Measurements from ENCODE around the gene TADA2B. TPM values are rescaled to one million over a fixed set of nuclear protein-coding genes. Genes with fewer than 3 reads are reported as not detected.

Gene TADA2B
- total and polyA plus RNA-seq, 8 donors: 9.6 to 26.2 (median 17.9) TPM

GRCh38 chr4:7021355-7021754 lies 21.8 kb upstream of the TADA2B start:
- ATAC-seq (no peak), DNase-seq (no peak), FAIRE-seq (no peak)
- H3K4me3 ChIP-seq: no peak overlapping the region
- WGBS, 2 donors: 74 to 76% methylated on average over 5 of the region's 5 CpGs
- H3K9me3 ChIP-seq: no peaks in the 10 kb centered on the region
- no peak overlapping the region for H3K27ac ChIP-seq
- intact Hi-C loops (cut with DNase I): no loop called here
- H3K4me1 ChIP-seq: no peaks in the 10 kb centered on the region
- H3K27me3 ChIP-seq: no peaks in the 10 kb centered on the region
- TF ChIP-seq, protein P1, sequence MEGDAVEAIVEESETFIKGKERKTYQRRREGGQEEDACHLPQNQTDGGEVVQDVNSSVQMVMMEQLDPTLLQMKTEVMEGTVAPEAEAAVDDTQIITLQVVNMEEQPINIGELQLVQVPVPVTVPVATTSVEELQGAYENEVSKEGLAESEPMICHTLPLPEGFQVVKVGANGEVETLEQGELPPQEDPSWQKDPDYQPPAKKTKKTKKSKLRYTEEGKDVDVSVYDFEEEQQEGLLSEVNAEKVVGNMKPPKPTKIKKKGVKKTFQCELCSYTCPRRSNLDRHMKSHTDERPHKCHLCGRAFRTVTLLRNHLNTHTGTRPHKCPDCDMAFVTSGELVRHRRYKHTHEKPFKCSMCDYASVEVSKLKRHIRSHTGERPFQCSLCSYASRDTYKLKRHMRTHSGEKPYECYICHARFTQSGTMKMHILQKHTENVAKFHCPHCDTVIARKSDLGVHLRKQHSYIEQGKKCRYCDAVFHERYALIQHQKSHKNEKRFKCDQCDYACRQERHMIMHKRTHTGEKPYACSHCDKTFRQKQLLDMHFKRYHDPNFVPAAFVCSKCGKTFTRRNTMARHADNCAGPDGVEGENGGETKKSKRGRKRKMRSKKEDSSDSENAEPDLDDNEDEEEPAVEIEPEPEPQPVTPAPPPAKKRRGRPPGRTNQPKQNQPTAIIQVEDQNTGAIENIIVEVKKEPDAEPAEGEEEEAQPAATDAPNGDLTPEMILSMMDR (IDR thresholded peaks at IDR 0.05): no peak
- H3K36me3 ChIP-seq: peaks cover 0 to 19% (median 0%) of the 10 kb centered on the region in 3 donors

DNA sequence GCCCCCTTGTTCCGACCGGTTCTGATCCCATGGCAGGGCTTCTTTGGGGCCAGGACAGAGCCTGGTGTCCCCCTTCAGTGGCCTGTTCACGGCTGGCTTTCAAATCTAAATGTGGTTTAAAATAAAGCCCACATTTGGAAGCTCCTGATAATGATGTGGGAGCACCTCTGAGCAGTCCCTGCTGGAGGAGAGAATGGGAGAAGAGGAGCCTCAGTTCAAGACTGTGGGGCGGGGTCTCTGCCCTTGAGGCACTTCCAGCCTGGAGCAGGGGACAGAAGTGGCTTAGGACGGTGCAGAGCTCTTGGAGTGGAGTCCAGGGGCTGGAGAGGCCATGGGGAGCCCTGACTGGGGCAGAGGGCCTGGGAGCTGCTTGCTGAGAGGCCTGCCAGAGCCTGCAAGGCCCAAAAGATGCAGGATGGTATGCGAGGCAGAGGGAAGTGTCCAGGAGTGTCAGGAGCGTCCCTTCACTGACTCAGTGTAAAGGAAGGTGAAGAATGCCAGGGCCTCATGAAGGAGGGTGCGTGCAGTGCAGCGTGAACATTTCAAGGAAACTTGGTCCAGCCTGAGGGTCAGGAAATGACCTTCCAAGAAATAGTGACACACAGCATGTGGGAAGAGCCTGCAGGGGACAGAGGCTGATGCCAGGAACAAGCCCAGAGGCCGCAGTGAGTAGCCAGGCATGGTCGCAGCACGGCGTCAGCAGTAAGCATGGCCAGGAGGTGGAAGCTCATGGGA lies 21.1 kb upstream of the TADA2B start:
- H3K4me3 ChIP-seq: no peak overlapping the region
- ATAC-seq: peak in 1 of 4 donors; percentile 14
- WGBS, 2 donors: 85 to 91% methylated on average over 13 of the region's 13 CpGs
- intact Hi-C loops (cut with DNase I): no loop called here
- no peak for FAIRE-seq
- H3K4me1 ChIP-seq: no peaks in the 10 kb centered on the region
- H3K27me3 ChIP-seq: no peaks in the 10 kb centered on the region
- DNase-seq: no peak
- TF ChIP-seq, protein P1 (IDR thresholded peaks at IDR 0.05): no peak
- peaks cover 0 to 14% (median 0%) of the 10 kb centered on the region in 3 donors for H3K36me3 ChIP-seq
- H3K9me3 ChIP-seq: no peaks in the 10 kb centered on the region
- H3K27ac ChIP-seq: no peak overlapping the region

DNA sequence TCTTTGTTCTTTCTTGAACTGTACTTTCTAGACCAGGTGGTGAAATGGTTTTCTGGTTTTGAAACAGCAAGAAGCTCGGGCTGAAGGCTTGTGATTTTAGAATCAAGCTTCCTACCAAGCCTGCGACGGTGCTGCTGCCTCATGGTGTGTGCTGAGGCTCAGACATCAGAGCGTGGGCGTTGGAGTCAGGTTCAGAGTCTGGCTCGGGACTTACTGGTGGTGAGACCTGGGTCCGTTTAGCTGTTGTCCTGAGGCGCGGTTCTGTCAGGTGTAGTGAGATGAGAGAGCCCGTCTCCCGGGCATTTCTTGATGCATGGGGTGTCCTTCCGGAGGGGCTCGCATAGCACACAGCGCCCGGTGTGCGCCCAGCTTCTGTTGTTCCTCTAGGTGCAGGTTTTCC lies 19.7 kb upstream of the TADA2B start:
- ATAC-seq (no peak), DNase-seq (no peak), FAIRE-seq (no peak)
- Histone ChIP-seq H3K27me3 (no peaks in the 10 kb centered on the region), H3K4me1 (no peaks in the 10 kb centered on the region), H3K9me3 (no peaks in the 10 kb centered on the region), H3K36me3 (peaks cover 0 to 14% (median 0%) of the 10 kb centered on the region in 3 donors), H3K4me3 (no peak overlapping the region), H3K27ac (no peak overlapping the region)
- intact Hi-C loops (cut with DNase I): no loop called here
- TF ChIP-seq, protein P1 (IDR thresholded peaks at IDR 0.05): no peak
- WGBS, 2 donors: 87 to 95% methylated on average over 16 of the region's 16 CpGs

DNA sequence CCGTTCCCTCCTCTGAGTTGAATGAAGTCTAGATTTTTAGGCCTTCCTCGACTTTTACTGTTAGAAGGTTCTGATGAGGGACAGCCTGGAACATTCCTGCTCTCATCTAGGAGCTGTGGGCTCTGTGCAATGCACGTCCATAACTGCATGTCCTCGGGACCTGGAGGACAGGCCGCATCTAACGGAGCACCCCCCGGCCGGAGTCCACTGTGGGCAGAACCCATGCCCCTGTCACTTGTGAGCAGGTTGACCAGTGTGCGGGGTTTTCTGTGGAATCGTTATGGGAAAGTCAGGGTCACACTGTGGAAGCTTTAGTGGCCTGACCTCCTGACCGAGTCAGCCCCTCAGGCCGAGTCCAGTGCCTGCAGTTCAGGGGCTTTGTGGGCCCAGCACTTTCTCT lies 19.3 kb upstream of the TADA2B start:
- intact Hi-C loops (cut with DNase I): no loop called here
- FAIRE-seq (no peak), ATAC-seq (no peak), DNase-seq (no peak)
- Histone ChIP-seq H3K9me3 (no peaks in the 10 kb centered on the region), H3K27ac (no peak overlapping the region), H3K27me3 (no peaks in the 10 kb centered on the region), H3K4me3 (no peak overlapping the region), H3K4me1 (no peaks in the 10 kb centered on the region), H3K36me3 (peaks cover 0 to 14% (median 0%) of the 10 kb centered on the region in 3 donors)
- TF ChIP-seq, protein P1 (IDR thresholded peaks at IDR 0.05): no peak
- 89 to 91% methylated on average over 12 of the region's 12 CpGs for WGBS, 2 donors

DNA sequence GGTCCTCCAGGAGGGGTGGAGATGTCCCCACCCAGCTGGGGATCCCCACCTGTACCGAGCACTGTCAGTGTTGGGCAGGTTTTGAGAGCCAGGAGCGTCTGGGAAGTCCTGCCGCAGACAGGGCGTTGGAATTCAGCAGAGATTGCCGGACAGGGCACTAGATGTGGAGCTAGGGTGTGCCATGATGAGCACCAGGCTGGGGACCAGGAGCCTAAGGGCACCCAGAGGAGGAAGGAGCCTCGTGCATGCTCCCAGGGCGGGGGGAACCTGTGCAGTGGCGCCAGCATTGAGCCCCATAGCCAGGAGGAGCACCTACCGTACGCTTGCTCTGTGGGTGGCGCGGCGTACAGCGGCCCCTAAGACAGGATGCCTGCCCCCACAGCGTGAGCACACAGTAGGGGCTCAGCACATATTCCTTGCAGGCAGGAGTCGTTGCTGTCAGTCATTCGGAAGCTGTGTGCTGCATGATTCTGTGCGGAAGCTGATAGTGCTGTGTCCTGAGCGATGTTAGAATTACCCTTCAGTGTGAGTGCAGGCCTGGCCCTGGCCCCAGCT lies 18.8 kb upstream of the TADA2B start:
- ATAC-seq: no peak
- intact Hi-C loops (cut with DNase I): no loop called here

More for the DNA sequence above, 18.8 kb upstream of the TADA2B start:
- H3K36me3 ChIP-seq: peaks cover 0 to 14% (median 0%) of the 10 kb centered on the region in 3 donors
- no peak overlapping the region for H3K4me3 ChIP-seq
- FAIRE-seq: no peak
- no peak overlapping the region for H3K27ac ChIP-seq
- H3K27me3 ChIP-seq: no peaks in the 10 kb centered on the region
- TF ChIP-seq, protein P1 (IDR thresholded peaks at IDR 0.05): no peak
- H3K9me3 ChIP-seq: no peaks in the 10 kb centered on the region
- DNase-seq: no peak
- H3K4me1 ChIP-seq: no peaks in the 10 kb centered on the region
- 92 to 94% methylated on average over 19 of the region's 19 CpGs for WGBS, 2 donors

Measured in pancreas (tissue), 10 donors.